Activated T-cell treated with anti-CD3 and anti-CD28 coated beads, Interleukin-2, amount 50 U/mL, for 72 hours (primary cell): ENCODE measurements around the gene FBXO21. TPM values are rescaled to one million over a fixed set of nuclear protein-coding genes. Genes with fewer than 3 reads are reported as not detected.
"Not testable (repeated sequence)": the region's sequence is repeated elsewhere in the genome, so short reads cannot be mapped to it uniquely, and the experiment has no call there.

Experiments
- ATAC-seq, 2 donors: fragments of 150-1000 bp; cut with Tn5 transposase; replicated peaks in 1 of 2; 2 replicates each; pipeline ENCODE4 v1.10.0; 2021; ENCODE audit warnings: moderate library complexity in 2 of 2, mild to moderate bottlenecking in 1 of 2
- DNase-seq, 2 donors: peaks; one replicate each; pipeline ENCODE4 v3.0.0; 2021 to 2022; ENCODE audit warnings: mixed read lengths in 1 of 2
- H3K27ac Mint-ChIP-seq: one replicate; pipeline ENCODE4 v1.8.0; 2022; ENCODE audit warnings: mild to moderate bottlenecking, moderate library complexity, mixed read lengths
- H3K27me3 Mint-ChIP-seq: one replicate; pipeline ENCODE4 v1.8.0; 2022; ENCODE audit warnings: low read depth, mixed read lengths
- H3K36me3 Mint-ChIP-seq, 2 donors: one replicate each; pipeline ENCODE4 v1.8.0; 2022; ENCODE audit warnings: mixed read lengths in 2 of 2, mild to moderate bottlenecking in 1 of 2; ENCODE audit not compliant: insufficient read depth in 2 of 2
- H3K4me1 Mint-ChIP-seq: one replicate; pipeline ENCODE4 v1.8.0; 2022; ENCODE audit warnings: low read depth, mixed read lengths
- H3K4me3 Mint-ChIP-seq, 2 donors: one replicate each; pipeline ENCODE4 v1.8.0; 2022; ENCODE audit warnings: mild to moderate bottlenecking in 2 of 2, mixed read lengths in 2 of 2, moderate library complexity in 2 of 2
- H3K9me3 Mint-ChIP-seq, 2 donors: one replicate each; pipeline ENCODE4 v1.8.0; 2022; ENCODE audit warnings: mixed read lengths in 2 of 2
- total RNA-seq, 2 donors: library from RNA; stranded (reverse); gene quantifications; one replicate each; pipeline ENCODE4 v1.2.3, GENCODE V29; 2022

FBXO21 gene
- total RNA-seq, 2 donors from 2014 or later = 17.2 to 24.7 TPM

DNA sequence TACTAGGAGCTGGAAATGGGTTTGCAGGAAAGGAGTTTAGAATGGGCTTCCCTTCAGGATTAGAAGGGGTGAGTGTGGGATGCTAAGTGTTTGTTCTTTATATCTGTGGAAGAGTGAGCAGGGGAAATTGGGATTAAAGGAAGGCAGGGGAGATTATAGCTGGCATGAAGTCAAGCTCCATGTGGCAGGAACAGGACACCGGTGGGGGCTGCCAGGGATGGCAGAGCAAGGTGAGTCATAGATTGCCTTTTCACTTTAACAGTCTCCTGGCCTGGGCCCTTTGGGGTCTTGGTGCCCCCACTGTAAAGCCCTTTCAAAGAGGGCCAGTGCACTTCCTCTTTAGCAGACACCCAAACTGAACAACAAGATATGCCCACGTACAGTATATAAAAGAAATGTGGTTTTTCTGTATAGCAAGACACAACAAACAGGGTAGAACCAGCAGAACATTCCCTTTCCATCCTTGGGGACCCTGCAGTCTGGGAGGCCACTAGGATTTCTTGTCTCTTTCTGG lies 23.1 kb upstream of the FBXO21 start:
- H3K4me3 Mint-ChIP-seq = no peak overlapping the region
- H3K36me3 Mint-ChIP-seq = no peaks in the 10 kb centered on the region
- peaks cover 9% of the 10 kb centered on the region for H3K27me3 Mint-ChIP-seq
- no peak for ATAC-seq
- no peak overlapping the region for H3K27ac Mint-ChIP-seq
- no peak for DNase-seq
- H3K9me3 Mint-ChIP-seq = no peaks in the 10 kb centered on the region
- H3K4me1 Mint-ChIP-seq = no peaks in the 10 kb centered on the region

DNA sequence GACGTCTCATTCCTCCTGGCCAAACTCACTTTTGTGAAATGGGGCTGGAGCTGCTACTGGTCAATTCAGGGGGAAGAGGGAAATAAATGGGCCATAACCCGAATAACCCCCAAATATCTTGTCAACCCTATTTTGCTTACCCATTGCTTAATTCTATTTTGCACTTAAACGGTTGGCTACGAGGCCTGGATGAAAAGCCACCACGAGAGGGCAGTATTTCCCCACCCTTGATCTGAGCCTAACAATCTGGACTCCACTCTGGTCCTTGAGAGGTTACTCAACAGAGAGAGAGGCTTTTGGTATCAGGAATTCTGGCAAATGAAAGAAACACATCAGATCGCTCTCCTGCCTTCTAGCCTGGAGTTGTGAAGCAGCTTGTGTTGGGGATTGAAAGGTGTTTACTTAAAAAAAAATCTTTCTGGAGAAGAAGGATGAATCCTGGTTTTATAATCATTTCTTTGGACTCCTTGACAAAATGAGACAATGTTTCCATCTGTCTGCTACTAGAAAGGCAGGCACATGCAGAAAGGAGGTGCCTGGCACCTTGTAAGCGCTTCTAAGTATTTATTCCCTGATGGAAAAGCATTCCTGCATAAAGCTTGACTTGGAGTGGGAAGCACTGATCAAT lies 22.4 kb upstream of the FBXO21 start:
- Mint-ChIP-seq H3K27me3 (peaks cover 16% of the 10 kb centered on the region), H3K36me3 (no peaks in the 10 kb centered on the region), H3K9me3 (no peaks in the 10 kb centered on the region), H3K4me3 (no peak overlapping the region), H3K27ac (no peak overlapping the region), H3K4me1 (no peaks in the 10 kb centered on the region)
- peak; percentile 44 to 54 for ATAC-seq
- peak; percentile 59 to 69 for DNase-seq

DNA sequence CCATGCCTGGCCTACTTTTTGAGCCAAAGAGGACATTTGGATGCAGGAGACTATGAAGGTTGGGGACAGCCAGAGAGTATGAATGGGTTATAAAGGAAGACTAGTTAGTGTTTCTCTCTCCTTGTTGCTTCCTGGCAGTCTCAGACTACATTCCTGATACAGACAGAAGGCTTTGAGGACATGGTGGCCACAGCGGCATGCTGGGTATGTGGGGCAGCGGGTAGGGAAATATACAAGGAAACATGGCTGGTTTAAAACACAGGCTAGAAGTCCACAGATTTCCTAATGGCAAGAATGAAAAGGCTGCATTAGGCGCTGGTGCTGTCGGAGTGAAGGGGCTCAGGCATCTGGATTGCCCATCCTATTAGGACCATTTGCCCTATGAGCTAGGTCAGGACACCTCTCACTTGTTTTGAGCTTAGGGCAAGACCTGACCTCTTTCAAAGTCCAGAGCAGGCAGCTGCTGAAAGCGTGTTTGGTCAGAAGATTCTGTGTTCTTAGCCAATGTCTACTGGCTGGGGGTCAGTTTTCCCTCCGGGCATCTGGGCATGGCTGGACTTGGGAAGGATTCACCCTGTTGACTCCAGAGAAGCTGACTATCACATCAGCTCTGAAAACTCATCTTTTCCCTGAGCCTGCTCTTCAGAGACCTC lies 20.1 kb upstream of the FBXO21 start:
- no peaks in the 10 kb centered on the region for H3K4me1 Mint-ChIP-seq
- H3K36me3 Mint-ChIP-seq = no peaks in the 10 kb centered on the region
- ATAC-seq (no peak), DNase-seq (no peak)
- H3K27me3 Mint-ChIP-seq = peaks cover 16% of the 10 kb centered on the region
- H3K9me3 Mint-ChIP-seq = no peaks in the 10 kb centered on the region
- no peak overlapping the region for H3K27ac Mint-ChIP-seq
- no peak overlapping the region for H3K4me3 Mint-ChIP-seq

DNA sequence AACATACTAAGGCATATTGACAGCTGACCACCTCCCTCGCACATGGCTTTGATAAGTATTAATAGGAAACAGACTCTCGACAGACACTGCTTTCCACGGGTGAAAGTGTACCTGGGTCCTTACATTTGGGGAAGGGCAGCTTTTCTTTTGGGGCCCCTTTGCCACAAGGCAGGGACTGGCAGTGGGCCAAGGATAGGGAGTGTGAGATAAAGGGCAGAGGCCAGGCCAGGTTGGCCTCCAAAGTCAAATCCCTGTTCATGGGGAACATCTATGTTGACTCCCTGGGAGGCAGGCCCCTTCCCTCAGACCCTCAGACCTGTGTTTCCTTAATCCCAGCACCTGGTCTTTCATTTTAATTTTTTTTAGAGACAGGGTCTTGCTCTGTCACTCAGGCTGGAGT lies 19.4 kb upstream of the FBXO21 start:
- Mint-ChIP-seq H3K4me3 (no peak overlapping the region), H3K27ac (no peak overlapping the region), H3K9me3 (no peaks in the 10 kb centered on the region), H3K36me3 (no peaks in the 10 kb centered on the region), H3K27me3 (peaks cover 16% of the 10 kb centered on the region), H3K4me1 (no peaks in the 10 kb centered on the region)
- ATAC-seq (no peak), DNase-seq (no peak)

DNA sequence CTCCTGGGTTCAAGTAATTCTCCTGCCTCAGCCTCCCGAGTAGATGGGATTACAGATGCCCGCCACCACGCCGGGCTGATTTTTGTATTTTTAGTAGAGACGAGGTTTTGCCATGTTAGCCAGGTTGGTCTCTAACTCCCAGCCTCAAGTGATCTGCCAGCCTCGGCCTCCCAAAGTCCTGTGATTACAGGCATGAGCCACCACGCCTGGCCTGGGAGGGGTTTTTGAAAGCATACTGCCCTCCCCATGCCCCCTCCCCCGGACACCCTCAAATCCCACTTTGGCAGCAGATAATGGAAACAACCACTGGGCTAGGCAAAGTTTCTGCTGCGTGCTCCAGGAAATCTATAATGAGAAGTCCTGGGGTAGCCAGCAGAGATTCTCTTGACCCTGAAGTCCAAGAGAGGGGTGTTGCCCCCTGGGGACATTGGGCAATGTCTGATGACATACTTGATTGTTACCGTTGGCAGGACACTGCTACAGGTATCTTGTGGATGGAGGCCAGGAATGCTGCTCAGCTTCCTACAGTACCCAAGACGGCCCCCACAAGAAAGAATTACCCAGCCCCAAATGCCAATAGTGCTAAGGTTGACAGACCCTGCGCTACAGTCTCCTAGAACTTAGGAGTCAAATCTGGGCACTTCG lies 18.7 kb upstream of the FBXO21 start:
- Mint-ChIP-seq H3K27ac (no peak overlapping the region), H3K4me1 (no peaks in the 10 kb centered on the region), H3K4me3 (no peak overlapping the region), H3K9me3 (no peaks in the 10 kb centered on the region), H3K27me3 (peaks cover 16% of the 10 kb centered on the region), H3K36me3 (no peaks in the 10 kb centered on the region)
- ATAC-seq (no peak), DNase-seq (no peak)

DNA sequence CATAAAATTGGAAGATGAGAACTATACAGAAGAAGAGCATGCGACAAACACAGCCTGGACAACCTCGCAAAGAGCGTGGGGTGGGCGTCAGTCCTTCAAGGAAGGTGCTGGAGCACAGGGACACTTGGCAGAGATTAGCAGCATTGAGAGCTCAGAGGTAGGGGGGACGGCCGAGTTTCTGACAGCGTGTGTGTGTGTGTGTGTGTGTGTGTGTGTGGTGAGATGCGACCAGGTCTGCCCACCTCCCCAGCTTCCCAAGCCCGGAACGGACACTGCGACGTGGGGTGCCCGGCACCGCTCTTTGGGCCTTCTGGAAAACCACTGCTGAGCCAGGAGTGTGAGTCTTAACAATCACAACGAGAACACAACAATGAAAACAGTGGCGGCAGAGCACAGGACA lies 17.9 kb upstream of the FBXO21 start:
- no peak for ATAC-seq
- Mint-ChIP-seq H3K27ac (no peak overlapping the region), H3K36me3 (no peaks in the 10 kb centered on the region), H3K9me3 (no peaks in the 10 kb centered on the region), H3K4me3 (no peak overlapping the region), H3K27me3 (peaks cover 16% of the 10 kb centered on the region), H3K4me1 (no peaks in the 10 kb centered on the region)
- DNase-seq = no peak

DNA sequence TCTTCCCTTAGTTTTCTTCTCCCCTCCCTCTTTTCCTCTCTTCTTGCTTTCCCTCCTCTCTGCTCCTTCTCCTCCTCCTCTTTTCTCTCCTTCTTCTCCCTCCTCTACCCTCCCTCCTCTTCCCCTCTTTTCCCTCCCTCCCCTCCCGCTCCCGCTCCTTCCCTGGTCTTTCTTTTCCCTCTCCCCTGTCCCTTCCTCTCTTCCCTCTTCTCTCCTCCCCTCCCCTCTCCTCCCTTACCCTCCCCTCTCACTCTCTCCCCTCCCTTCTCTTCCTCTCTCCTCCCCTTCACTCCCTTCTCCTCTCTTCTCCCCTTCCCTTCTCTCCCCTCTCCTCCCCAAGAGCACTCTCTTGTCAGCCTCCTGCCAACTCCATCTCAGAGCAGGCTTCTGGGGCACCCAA lies 17.4 kb upstream of the FBXO21 start:
- H3K9me3 Mint-ChIP-seq = no peaks in the 10 kb centered on the region
- H3K27me3 Mint-ChIP-seq = peaks cover 16% of the 10 kb centered on the region
- no peak overlapping the region for H3K27ac Mint-ChIP-seq
- no peaks in the 10 kb centered on the region for H3K36me3 Mint-ChIP-seq
- DNase-seq = no peak
- H3K4me3 Mint-ChIP-seq = no peak overlapping the region
- H3K4me1 Mint-ChIP-seq = no peaks in the 10 kb centered on the region
- ATAC-seq = no peak

DNA sequence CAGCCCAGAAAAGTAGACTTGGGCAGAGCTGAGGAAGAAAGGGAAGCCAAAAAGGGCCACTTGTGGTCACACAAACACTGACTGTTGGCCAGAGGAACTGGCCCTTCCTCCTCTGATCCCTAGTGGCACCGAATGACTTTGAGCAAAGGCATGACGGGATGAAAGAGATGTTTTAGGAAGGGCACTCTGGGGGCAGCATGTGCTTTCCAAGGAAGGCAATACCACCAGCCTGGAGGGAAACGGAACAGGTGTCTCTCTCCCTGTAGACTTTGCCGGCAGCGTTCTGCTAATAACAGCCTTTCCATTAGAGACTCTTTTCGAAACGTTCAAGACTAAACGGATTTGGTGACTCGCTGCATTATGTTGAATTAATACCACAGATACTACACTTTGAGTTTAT lies 12.3 kb upstream of the FBXO21 start:
- Mint-ChIP-seq H3K27me3 (peaks cover 9% of the 10 kb centered on the region), H3K27ac (no peak overlapping the region), H3K4me3 (no peak overlapping the region), H3K36me3 (no peaks in the 10 kb centered on the region), H3K4me1 (no peaks in the 10 kb centered on the region), H3K9me3 (no peaks in the 10 kb centered on the region)
- ATAC-seq (no peak), DNase-seq (no peak)

DNA sequence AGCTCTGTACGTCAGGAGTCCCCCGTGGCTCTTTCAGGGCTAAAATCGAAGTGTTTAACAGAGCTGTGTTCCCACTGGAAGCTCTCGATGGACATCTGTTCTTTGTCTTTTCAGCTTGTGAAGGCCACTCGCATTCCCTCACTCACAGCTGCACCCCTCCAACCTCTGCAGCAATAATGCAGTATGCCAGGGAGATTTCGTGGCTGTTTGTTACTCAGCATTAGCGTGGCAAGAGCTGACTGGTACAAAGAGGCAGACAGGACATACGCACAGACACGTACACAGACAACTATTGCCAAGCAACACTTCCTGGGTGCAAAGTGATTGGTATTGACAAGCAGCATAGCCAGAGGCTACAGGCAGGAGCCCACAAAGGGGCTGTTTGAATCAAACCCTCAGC lies 11.8 kb upstream of the FBXO21 start:
- H3K4me3 Mint-ChIP-seq = no peak overlapping the region
- ATAC-seq (no peak), DNase-seq (no peak)
- peaks cover 13% of the 10 kb centered on the region for H3K27me3 Mint-ChIP-seq
- H3K4me1 Mint-ChIP-seq = no peaks in the 10 kb centered on the region
- no peaks in the 10 kb centered on the region for H3K9me3 Mint-ChIP-seq
- no peak overlapping the region for H3K27ac Mint-ChIP-seq
- H3K36me3 Mint-ChIP-seq = no peaks in the 10 kb centered on the region

DNA sequence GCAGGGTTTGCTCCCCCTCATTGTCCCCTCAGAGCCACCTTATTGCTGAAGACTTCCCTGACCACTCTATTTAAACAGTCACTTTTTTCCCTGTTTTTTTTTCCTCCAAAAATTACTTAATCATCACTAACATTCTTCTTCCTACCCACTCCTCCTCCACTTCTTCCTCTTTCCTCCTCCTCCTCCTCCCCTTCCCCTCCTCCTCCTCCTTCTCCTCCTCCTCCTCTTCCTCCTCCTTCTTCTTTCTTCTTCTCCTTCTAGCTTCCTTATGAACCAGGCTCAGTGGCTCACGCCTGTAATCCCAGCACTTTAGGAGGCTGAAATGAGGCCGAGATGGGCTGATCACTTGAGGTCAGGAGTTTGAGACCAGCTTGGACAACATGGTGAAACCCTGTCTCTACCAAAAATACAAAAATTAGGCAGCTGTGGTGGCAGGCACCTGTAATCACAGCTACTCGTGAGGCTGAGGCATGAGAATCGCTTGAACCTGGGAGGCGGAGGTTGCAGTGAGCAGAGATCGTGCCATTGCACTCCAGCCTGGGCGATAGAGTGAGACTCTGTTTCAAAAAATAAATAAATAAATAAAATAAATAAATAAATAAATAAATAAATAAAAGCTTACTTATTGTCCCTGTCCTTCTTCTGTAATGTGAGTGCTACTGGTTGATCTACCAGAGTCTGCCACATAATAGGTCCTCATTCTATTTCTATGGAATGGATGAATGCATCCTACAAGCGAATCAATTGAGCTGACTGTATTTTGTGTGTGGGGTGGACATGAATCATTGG lies 9.9 kb upstream of the FBXO21 start:
- H3K27me3 Mint-ChIP-seq = peaks cover 13% of the 10 kb centered on the region
- not testable (repeated sequence) for H3K4me3 Mint-ChIP-seq, ATAC-seq, H3K4me1 Mint-ChIP-seq, DNase-seq, H3K27ac Mint-ChIP-seq, H3K36me3 Mint-ChIP-seq, H3K9me3 Mint-ChIP-seq

DNA sequence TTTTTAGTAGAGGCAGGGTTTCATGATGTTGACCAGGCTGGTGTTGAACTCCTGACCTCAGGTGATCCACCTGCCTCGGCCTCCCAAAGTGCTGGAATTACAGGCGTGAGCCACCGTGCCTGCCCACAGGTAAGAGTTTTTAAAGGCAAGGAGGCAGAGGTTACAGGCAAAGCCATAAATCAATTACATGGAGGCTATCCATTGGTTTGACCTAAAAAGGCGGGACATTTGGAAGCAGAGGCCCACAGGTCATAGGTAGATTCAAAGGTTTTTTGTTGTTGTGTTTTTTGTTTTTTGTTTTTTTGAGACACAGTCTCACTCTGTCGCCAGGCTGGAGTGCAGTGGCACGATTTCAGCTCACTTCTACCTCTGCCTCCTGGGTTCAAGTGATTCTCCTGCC lies 6.1 kb upstream of the FBXO21 start:
- H3K27ac Mint-ChIP-seq, H3K4me1 Mint-ChIP-seq, DNase-seq, H3K9me3 Mint-ChIP-seq, H3K4me3 Mint-ChIP-seq, H3K36me3 Mint-ChIP-seq, ATAC-seq: not testable (repeated sequence)
- peaks cover 13% of the 10 kb centered on the region for H3K27me3 Mint-ChIP-seq

DNA sequence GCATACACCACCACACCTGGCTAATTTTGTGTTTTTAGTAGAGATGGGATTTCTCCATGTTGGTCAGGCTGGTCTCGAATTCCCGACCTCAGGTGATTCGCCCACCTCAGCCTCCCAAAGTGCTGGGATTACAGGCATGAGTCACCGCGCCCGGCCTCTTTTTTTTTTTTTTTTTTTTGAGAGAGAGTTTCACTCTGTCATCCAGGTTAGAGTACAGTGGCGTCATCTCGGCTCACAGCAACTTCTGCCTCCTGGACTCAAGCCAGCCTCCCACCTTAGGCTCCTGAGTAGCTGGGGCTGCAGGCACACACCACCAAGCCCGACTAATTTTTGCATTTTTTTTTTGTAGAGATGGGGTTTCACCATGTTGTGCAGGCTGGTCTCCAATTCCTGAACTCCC lies 4.8 kb upstream of the FBXO21 start:
- not testable (repeated sequence) for ATAC-seq, H3K27ac Mint-ChIP-seq, H3K36me3 Mint-ChIP-seq, H3K9me3 Mint-ChIP-seq, H3K4me3 Mint-ChIP-seq, DNase-seq, H3K4me1 Mint-ChIP-seq, H3K27me3 Mint-ChIP-seq

DNA sequence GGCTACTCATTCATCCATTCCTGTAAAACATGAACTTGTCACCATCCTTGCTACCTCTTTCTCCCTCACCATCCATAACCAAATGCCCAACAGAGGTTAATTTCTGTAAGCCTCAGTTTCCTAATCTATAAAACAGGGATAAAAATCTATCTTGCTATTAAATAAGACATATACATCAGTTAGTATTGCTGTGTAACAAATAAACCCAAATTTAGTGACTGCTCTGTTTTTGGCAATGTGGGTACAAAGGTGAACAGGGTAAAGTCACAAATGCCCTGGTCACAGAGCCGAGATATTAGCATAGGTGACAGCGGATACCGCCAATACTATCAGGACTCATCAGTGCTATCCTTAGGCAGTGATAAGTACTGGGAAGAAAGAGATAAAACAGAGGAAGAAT lies 3.6 kb upstream of the FBXO21 start:
- no peak overlapping the region for H3K27ac Mint-ChIP-seq
- ATAC-seq (no peak), DNase-seq (no peak)
- H3K36me3 Mint-ChIP-seq = peaks cover 0 to 2% of the 10 kb centered on the region in 2 donors
- H3K4me3 Mint-ChIP-seq = no peak overlapping the region
- peaks cover 8% of the 10 kb centered on the region for H3K27me3 Mint-ChIP-seq
- peaks cover 14% of the 10 kb centered on the region for H3K4me1 Mint-ChIP-seq
- H3K9me3 Mint-ChIP-seq = peaks cover 0 to 2% of the 10 kb centered on the region in 2 donors
